ENCODE data around the gene KLF5. TPM values are rescaled to one million over a fixed set of nuclear protein-coding genes. Genes with fewer than 3 reads are reported as not detected.

Gene KLF5
- total RNA-seq, 4 donors from 2014 or later: 2.3 to 8.3 (median 4.7) TPM

- H3K9me3 ChIP-seq: no peaks in the 10 kb centered on the region
- H3K27ac ChIP-seq (replicated peaks in 1 of 4): peak overlapping the region; percentile 32 to 80 (median 75)
- H3K4me3 ChIP-seq: peak overlapping the region; percentile 82 to 92 (median 87)
- H3K36me3 ChIP-seq: peaks cover 0 to 3% (median 0%) of the 10 kb centered on the region in 4 donors
- WGBS: 3% methylated on average over 8 of the region's 8 CpGs
- TF ChIP-seq CTCF (IDR thresholded peaks at IDR 0.05) (no peak), POLR2A (IDR thresholded peaks at IDR 0.05; ENCODE audit: low read depth) (no peak), POLR2AphosphoS5 (IDR thresholded peaks at IDR 0.05) (no peak), EP300 (IDR thresholded peaks at IDR 0.05) (no peak)
- intact Hi-C loops (cut with DNase I): loop anchor here (10.0 kb wide), 2 partner anchors 226 to 646 kb away; no protein-coding TSS in a partner anchor
- peaks cover 6 to 19% (median 18%) of the 10 kb centered on the region in 4 donors for H3K4me1 ChIP-seq
- no peak for DNase-seq (ENCODE audit: extremely low spot score)
- peaks cover 0 to 3% (median 0%) of the 10 kb centered on the region in 4 donors for H3K27me3 ChIP-seq
These were observed 421 bp upstream of the KLF5 start for GRCh38 chr13:73058432-73058735.

GRCh38 chr13:73059460-73060250, 850 bp downstream of the KLF5 start:
- no peak for DNase-seq (ENCODE audit: extremely low spot score)
- peaks cover 0 to 8% (median 0%) of the 10 kb centered on the region in 4 donors for H3K36me3 ChIP-seq

GRCh38 chr13:73060251-73061160, 1.7 kb downstream of the KLF5 start:
- no peak for DNase-seq (ENCODE audit: extremely low spot score)
- WGBS: 16% methylated on average over 26 of the region's 26 CpGs
- intact Hi-C loops (cut with DNase I): loop anchor here (10.0 kb wide), 1 partner anchor 364 kb away; no protein-coding TSS in a partner anchor
- Histone ChIP-seq H3K4me1 (peaks cover 6 to 19% (median 18%) of the 10 kb centered on the region in 4 donors), H3K4me3 (peak overlapping the region; percentile 82 to 92 (median 87)), H3K27ac (replicated peaks in 1 of 4) (peak overlapping the region; percentile 71 to 80 (median 78)), H3K36me3 (peaks cover 0 to 8% (median 0%) of the 10 kb centered on the region in 4 donors), H3K27me3 (peaks cover 0 to 3% (median 0%) of the 10 kb centered on the region in 4 donors), H3K9me3 (no peaks in the 10 kb centered on the region)
- no peak for TF ChIP-seq EP300 (IDR thresholded peaks at IDR 0.05)

More at GRCh38 chr13:73059460-73060250, 850 bp downstream of the KLF5 start:
- 0% methylated on average over 25 of the region's 68 CpGs for WGBS
- TF ChIP-seq CTCF (IDR thresholded peaks at IDR 0.05) (peak; percentile 10 to 28 (median 24)), EP300 (IDR thresholded peaks at IDR 0.05) (no peak)
- peak overlapping the region; percentile 71 to 80 (median 78) for H3K27ac ChIP-seq (replicated peaks in 1 of 4)
- peaks cover 6 to 19% (median 18%) of the 10 kb centered on the region in 4 donors for H3K4me1 ChIP-seq
- peaks cover 0 to 3% (median 0%) of the 10 kb centered on the region in 4 donors for H3K27me3 ChIP-seq
- H3K4me3 ChIP-seq: peak overlapping the region; percentile 82 to 92 (median 87)
- intact Hi-C loops (cut with DNase I): loop anchor here (10.0 kb wide), 3 partner anchors 225 to 645 kb away; no protein-coding TSS in a partner anchor
- H3K9me3 ChIP-seq: no peaks in the 10 kb centered on the region

- H3K9me3 ChIP-seq: no peaks in the 10 kb centered on the region
- H3K36me3 ChIP-seq: peaks cover 0 to 8% (median 0%) of the 10 kb centered on the region in 4 donors
- WGBS: 91% methylated on average over 6 of the region's 6 CpGs
- no peak overlapping the region for H3K27ac ChIP-seq (replicated peaks in 1 of 4)
- intact Hi-C loops (cut with DNase I): loop anchor here (10.0 kb wide), 1 partner anchor 363 kb away; no protein-coding TSS in a partner anchor
- TF ChIP-seq POLR2A (IDR thresholded peaks at IDR 0.05; ENCODE audit: low read depth) (no peak), POLR2AphosphoS5 (IDR thresholded peaks at IDR 0.05) (no peak), EP300 (IDR thresholded peaks at IDR 0.05) (no peak), CTCF (IDR thresholded peaks at IDR 0.05) (no peak)
- peaks cover 6 to 19% (median 18%) of the 10 kb centered on the region in 4 donors for H3K4me1 ChIP-seq
- H3K4me3 ChIP-seq: peak overlapping the region in 3 of 4 donors; percentile 82 to 92 (median 86)
- H3K27me3 ChIP-seq: no peaks in the 10 kb centered on the region
- no peak for DNase-seq (ENCODE audit: extremely low spot score)
These were observed 2.7 kb downstream of the KLF5 start for GRCh38 chr13:73061473-73061872.
